ENCODE results near the gene MAN1C1. TPM values are rescaled to one million over a fixed set of nuclear protein-coding genes. Genes with fewer than 3 reads are reported as not detected.

MAN1C1 gene
- polyA plus RNA-seq, 1 of the 3 experiments (the other 2 are of a cell fraction), result 0.20 TPM

GRCh38 chr1:25800703-25801377 lies 184.2 kb downstream of the MAN1C1 start:
- ChIA-PET POLR2A (interaction anchor here (1.3 kb wide), 1 partner anchor 73 kb away, joined by 3 read pairs; no protein-coding TSS in a partner anchor), CTCF (interaction anchor here (0.6 to 2.7 kb wide), 12 partner anchors 9 to 280 kb away, joined by 3 to 19 read pairs (median 4); no protein-coding TSS in a partner anchor)
- Histone ChIP-seq H3K9me3 (no peaks in the 10 kb centered on the region), H3F3A (replicated peaks; ENCODE audit: insufficient read depth) (peaks cover 13% of the 10 kb centered on the region), H4K20me1 (ENCODE audit: insufficient read depth) (no peaks in the 10 kb centered on the region), H3K27me3 (ENCODE audit: insufficient read depth) (no peaks in the 10 kb centered on the region), H3K27ac (ENCODE audit: low read depth in 2 of 2, low read length in 1 of 2) (peak overlapping the region in 1 of 2 experiments; percentile 20; a peak in 1 of 4 replicates), H3K79me2 (ENCODE audit: insufficient read depth) (peaks cover 24% of the 10 kb centered on the region; the same call in 1 of the 2 replicates), H3K9ac (peak overlapping the region; percentile 83), H3K4me1 (ENCODE audit: control insufficient read depth in 1 of 2, insufficient read depth in 2 of 2, low read depth in 1 of 2, low read length in 1 of 2) (peaks cover 0 to 41% of the 10 kb centered on the region in 2 experiments; a peak in 3 of 4 replicates), H3K4me2 (peak overlapping the region; percentile 88), H2AFZ (ENCODE audit: low read depth) (no peak overlapping the region), H3K4me3 (ENCODE audit: low read depth in 2 of 2, low read length in 1 of 2) (peak overlapping the region; percentile 53 to 67), H3K9me2 (no peaks in the 10 kb centered on the region), H3K36me3 (replicated peaks in 1 of 2; ENCODE audit: control insufficient read depth in 1 of 2, insufficient read depth in 2 of 2, low read length in 1 of 2) (peaks cover 0 to 10% of the 10 kb centered on the region in 2 experiments)
- DNase-seq, result no peak
- TF ChIP-seq RCOR1 (IDR thresholded peaks at IDR 0.05; ENCODE audit: low read length), result no peak
- TF ChIP-seq PBX3 (IDR thresholded peaks at IDR 0.05), result no peak
- TF ChIP-seq RAD21 (IDR thresholded peaks at IDR 0.05; ENCODE audit: low read length), result no peak
- no peak for TF ChIP-seq USF1 (IDR thresholded peaks at IDR 0.05; ENCODE audit: borderline replicate concordance, low read depth)
- TF ChIP-seq FOXM1 (IDR thresholded peaks at IDR 0.05; ENCODE audit: low read depth), result no peak
- no peak for TF ChIP-seq RFX5 (IDR thresholded peaks at IDR 0.05; ENCODE audit: low read length)
- no peak for TF ChIP-seq TAF1 (IDR thresholded peaks at IDR 0.05; ENCODE audit: borderline replicate concordance, low read depth, low read length)
- no peak for TF ChIP-seq JUND (IDR thresholded peaks at IDR 0.05)
- TF ChIP-seq YY1 (IDR thresholded peaks at IDR 0.05; ENCODE audit: low read depth), result no peak
- TF ChIP-seq NRF1 (IDR thresholded peaks at IDR 0.05; ENCODE audit: low read depth, low read length), result no peak
- TF ChIP-seq GATA2 (CRISPR knock-in tag; IDR thresholded peaks at IDR 0.05), result no peak
- TF ChIP-seq MAX (IDR thresholded peaks at IDR 0.05; ENCODE audit: low read depth), result no peak
- no peak for TF ChIP-seq EZH2phosphoT487 (IDR thresholded peaks at IDR 0.05; ENCODE audit: borderline replicate concordance, low read depth)
- no peak for TF ChIP-seq CHD2 (IDR thresholded peaks at IDR 0.05; ENCODE audit: low read length, partially characterized antibody)
- TF ChIP-seq RXRA (IDR thresholded peaks at IDR 0.05; ENCODE audit: borderline replicate concordance, low read depth), result no peak
- TF ChIP-seq ZBTB33 (IDR thresholded peaks at IDR 0.05; ENCODE audit: borderline replicate concordance, low read depth), result no peak
- WGBS (ENCODE audit: low lambda C conversion rate), result 87% methylated on average over 14 of the region's 15 CpGs
